Activated T-cell treated with anti-CD3 and anti-CD28 coated beads for 1 hour (primary cell): ENCODE data around the gene C5orf47.
"Not testable (repeated sequence)": the region's sequence is repeated elsewhere in the genome, so short reads cannot be mapped to it uniquely, and the experiment has no call there.

Experiments used
- DNase-seq: peaks from one replicate; pipeline ENCODE4 v3.0.0-alpha.2; 2020; ENCODE audit warnings: low read depth

The C5orf47 gene

DNA sequence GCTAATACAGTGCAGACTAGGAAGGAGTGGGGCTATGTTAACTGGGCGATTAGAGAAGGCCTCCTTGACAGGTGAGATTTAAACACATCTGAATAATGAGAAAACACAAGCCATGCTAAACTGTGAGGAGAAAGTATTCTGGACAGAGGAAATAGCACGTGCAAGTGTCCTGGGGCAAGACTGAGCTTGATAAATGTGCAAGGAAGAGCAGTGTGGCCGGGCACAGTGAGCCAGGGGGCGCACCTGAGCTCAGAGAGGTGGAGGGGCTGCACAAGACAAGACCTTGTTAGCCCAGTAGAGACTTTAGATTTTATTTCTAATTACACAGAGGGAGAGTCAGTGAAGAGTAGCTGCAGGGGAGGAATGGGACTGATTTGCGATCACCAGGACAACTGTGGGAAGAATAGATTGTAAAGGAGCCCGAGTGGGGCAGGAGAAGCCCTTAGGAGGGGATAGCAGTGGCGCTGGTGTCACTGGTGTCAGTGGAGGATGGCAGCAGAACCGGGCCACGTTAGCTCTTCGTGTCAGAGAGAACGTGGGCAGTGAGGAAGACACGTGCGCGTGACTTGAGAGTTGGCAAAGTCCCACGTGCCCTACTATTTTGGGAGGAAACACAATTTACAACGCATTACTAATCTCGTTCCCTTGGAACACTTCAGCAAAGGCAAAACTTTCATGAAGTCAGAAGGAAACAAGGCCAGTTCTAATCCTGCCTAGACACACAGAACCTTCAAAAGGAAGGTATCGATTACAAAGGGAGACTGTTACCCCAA, 17.9 kb upstream of the C5orf47 start:
- DNase-seq = no peak

DNA sequence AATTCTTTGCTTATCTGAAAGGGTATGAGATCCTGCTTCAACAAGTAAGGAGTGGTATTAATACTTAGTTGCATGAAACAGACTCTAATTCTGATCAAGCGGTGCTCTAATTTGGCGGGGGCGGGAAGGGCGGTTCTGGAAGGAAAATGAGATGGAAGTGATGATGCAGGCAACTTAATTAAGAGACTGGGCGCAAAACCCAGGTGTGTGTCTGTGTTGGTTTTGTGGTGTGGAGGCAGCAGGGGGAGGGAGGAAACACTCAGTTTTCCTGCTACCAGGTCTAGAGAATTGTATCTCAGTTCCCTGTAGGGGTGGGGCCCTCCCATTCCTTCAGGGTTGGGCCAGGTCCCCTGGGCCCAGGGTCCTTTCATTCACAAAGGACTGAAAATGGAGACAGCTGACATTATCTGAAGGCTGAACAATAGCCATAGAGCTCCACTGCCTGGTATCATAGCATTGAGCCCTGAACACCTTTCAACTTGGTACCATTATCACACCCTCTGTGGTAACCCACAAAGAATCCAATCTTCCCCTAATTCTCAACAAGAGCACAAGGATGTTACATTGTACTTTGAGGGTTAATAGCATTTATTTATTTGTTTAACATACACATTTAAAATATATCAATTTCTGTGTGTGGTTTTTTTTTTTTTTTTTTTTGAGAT, 17.2 kb upstream of the C5orf47 start:
- no peak for DNase-seq

DNA sequence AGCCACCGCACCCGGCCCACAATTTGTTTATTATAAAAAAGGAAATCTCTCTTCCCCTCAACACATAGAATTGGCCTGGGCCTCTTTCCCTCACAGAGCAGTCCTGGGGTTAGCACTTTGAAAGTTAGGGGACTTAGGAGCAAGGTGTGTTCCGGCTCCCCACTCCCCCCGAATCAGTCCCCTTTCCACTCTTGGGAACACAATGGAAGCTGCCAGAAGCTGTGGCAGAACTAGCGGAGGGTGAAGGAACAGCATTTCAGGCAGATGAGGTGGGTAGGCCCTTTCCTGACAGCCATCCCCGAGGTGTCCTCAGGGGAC, 16.4 kb upstream of the C5orf47 start:
- DNase-seq = no peak

- peak; percentile 67 for DNase-seq
Measured at GRCh38 chr5:173972925-173973615, 15.9 kb upstream of the C5orf47 start.

DNA sequence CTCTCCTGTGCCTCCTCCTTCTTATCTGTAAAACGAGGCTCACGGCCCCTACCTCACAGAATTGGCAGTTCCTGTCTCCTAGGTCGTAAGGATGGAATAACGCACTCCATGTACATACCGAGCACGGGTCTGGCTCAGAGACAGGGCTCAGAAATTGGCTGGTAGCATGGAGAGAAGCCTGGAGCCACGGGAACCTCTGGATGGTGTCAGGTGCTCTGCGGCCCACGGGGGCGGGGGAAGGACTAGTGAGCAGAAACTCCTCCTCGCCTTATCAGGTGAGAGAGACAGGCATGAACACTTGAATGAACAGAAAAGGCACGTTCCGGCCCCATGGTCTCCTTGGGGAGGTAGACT, 15.4 kb upstream of the C5orf47 start:
- no peak for DNase-seq

GRCh38 chr5:173974688-173975239, 14.2 kb upstream of the C5orf47 start:
- DNase-seq = no peak

DNA sequence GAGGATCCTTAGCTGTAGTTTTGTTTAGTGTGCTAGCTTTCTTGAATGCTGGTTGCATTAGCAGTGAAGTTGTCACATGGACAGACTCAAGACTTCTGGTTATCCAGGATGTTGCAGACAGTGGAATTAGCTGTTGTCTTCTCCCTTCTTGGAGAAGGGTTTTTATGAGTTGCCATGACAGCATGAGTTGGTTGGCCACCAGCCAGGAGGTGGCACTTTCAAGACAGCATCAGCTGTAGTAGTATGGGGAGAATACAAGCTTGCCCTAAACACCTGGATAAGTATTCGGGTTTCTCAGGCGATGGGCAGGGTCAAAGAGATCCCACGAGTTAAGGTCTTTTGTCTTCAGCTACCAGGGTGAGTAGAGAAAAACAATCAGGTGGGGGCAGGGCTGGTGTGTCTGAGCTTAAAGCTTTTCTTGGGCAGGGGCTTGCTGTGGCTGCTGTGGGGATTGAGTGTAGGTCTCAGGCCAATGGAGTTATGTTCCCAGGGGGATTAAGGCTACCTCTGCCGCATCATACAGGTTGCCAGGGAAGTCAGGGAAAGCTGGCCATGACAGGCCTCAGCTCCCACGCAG, 7.7 kb upstream of the C5orf47 start:
- no peak for DNase-seq

GRCh38 chr5:173984218-173984617, 4.8 kb upstream of the C5orf47 start:
- no peak for DNase-seq

DNA sequence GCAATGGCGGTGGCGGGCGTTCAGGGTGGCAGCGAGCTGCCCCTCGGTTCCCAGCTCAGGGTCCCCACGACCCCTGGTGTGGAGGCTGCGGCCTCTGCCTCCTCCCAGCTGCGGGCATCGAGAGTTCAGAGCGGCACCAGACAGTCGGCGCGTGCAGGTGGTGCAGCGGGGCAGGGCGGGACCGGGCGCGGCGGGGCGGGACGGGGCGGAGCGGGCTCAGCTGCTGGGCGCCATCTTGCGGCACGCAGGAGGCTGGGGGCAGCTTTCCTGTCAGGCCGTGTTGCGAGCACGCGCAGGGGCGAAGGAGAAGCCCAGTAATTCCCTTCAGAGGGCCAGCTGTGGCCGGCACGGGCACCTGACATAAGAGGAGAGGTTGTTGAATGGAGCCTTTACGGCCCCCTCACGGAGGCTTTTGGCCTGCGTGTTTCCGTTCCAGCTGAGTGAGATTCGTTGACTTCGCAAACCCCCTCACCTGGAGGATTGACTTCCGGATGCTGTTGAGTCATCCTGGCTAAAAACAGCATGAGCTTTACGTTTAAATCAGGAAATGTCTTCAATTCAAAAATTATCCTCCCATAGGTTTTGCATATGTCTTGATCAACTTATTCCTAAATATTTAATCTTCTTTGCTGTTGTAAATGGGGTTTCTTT, 587 bp downstream of the C5orf47 start:
- DNase-seq = no peak

- no peak for DNase-seq
Measured at GRCh38 chr5:173997331-173997730, 8.4 kb downstream of the C5orf47 start.

DNA sequence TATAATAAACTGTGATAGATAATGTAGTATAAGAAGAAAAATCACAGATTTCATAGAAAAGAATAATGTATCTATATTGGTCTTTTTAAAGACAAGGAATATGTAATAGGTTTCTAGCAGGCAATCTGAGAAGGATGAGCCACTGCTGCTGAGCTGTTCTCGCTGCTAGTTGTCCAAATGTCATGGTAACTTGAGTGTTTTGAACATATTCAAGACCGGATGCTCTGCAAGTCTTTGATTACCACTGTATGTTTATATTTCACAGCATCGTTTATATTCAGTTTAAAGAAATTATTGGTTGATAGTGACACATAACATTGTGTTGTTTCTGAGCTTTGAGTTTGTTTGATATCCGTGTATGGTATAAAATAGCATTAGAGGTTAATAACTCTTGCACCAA, 9.6 kb downstream of the C5orf47 start:
- no peak for DNase-seq

DNA sequence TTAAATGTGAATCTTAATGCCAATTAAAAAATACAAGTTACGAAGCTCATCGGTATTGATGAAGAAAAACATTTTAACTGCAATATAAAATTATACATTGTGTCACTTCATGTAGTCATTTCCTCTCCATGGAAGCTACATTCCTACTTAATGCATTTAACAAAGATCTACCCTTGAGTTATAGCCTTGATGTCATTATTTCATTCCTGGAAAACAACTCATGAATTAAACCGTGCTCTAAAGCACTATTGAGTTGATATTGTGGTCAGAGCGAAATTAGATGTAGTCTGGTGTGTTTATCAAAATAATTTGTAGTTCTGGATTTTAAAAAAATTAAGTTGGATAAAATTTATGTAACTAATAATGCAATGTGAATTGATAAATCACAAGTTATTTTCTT, 11.1 kb downstream of the C5orf47 start:
- no peak for DNase-seq

GRCh38 chr5:174003795-174004194, 14.8 kb downstream of the C5orf47 start:
- DNase-seq = no peak

- no peak for DNase-seq
Measured at GRCh38 chr5:174008922-174009321, 20.0 kb downstream of the C5orf47 start.

GRCh38 chr5:174010365-174010764, 21.4 kb downstream of the C5orf47 start:
- DNase-seq = no peak

GRCh38 chr5:174011441-174011840, 22.5 kb downstream of the C5orf47 start:
- DNase-seq = no peak

GRCh38 chr5:174020069-174020927, 31.3 kb downstream of the C5orf47 start:
- DNase-seq = not testable (repeated sequence)

GRCh38 chr5:174020928-174021304, 31.9 kb downstream of the C5orf47 start:
- DNase-seq = no peak

- no peak for DNase-seq
Measured at GRCh38 chr5:174022384-174023095, 33.6 kb downstream of the C5orf47 start.

GRCh38 chr5:174030286-174030685, 41.3 kb downstream of the C5orf47 start:
- no peak for DNase-seq
